ENCODE measurements around the gene C1orf87.
A peak's percentile ranks its signal among the peaks of the same experiment; 100 is the strongest.

C1orf87 gene

DNA sequence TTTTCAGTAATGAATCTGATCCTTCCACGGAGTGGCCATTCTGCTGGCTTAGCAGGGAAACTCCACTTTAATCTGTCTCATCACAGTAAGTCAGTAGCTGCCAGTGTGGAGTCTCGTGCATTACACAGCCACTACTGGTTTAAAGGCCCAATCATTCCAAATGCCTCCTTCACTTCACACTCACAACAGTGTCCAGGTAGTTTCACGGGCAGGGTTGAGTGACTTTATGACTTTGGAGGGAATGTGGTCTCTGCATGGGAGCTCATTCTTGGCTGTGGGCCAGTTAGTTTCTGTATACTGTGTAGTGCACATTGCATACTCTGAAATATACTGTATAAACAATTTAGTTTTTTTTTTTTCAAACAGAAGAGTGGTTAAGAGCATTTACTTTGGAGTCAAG lies 34.6 kb upstream of the C1orf87 start:
- DNase-seq (ENCODE audit: low read depth), result peak; percentile 30
- no peak overlapping the region for H3K4me3 ChIP-seq (ENCODE audit: low read depth, low read length)
- TF ChIP-seq, protein P1, sequence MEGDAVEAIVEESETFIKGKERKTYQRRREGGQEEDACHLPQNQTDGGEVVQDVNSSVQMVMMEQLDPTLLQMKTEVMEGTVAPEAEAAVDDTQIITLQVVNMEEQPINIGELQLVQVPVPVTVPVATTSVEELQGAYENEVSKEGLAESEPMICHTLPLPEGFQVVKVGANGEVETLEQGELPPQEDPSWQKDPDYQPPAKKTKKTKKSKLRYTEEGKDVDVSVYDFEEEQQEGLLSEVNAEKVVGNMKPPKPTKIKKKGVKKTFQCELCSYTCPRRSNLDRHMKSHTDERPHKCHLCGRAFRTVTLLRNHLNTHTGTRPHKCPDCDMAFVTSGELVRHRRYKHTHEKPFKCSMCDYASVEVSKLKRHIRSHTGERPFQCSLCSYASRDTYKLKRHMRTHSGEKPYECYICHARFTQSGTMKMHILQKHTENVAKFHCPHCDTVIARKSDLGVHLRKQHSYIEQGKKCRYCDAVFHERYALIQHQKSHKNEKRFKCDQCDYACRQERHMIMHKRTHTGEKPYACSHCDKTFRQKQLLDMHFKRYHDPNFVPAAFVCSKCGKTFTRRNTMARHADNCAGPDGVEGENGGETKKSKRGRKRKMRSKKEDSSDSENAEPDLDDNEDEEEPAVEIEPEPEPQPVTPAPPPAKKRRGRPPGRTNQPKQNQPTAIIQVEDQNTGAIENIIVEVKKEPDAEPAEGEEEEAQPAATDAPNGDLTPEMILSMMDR (conservative IDR thresholded peaks at IDR 0.05; ENCODE audit: low read depth, low read length), result no peak

DNA sequence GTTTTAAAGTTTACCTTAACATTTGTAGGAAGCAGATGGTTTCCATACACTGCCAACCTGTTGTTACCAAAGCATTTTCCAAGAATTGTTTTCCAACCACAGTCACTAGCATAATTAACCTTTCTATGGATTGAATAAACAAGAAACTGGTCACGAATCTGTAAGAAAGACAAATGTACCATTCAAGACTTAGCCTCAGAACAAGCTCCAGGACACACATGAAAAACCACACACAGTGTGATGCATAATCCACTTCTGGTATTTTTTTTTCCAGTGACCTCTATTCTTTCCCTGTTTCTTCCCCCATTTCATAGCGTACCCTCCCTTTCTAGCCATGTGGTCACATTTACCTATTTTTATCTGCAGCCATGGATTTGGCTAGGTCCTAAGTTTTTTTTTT lies 29.6 kb upstream of the C1orf87 start:
- H3K4me3 ChIP-seq (ENCODE audit: low read depth, low read length), result no peak overlapping the region
- DNase-seq (ENCODE audit: low read depth), result no peak
- TF ChIP-seq, protein P1 (conservative IDR thresholded peaks at IDR 0.05; ENCODE audit: low read depth, low read length), result no peak

DNA sequence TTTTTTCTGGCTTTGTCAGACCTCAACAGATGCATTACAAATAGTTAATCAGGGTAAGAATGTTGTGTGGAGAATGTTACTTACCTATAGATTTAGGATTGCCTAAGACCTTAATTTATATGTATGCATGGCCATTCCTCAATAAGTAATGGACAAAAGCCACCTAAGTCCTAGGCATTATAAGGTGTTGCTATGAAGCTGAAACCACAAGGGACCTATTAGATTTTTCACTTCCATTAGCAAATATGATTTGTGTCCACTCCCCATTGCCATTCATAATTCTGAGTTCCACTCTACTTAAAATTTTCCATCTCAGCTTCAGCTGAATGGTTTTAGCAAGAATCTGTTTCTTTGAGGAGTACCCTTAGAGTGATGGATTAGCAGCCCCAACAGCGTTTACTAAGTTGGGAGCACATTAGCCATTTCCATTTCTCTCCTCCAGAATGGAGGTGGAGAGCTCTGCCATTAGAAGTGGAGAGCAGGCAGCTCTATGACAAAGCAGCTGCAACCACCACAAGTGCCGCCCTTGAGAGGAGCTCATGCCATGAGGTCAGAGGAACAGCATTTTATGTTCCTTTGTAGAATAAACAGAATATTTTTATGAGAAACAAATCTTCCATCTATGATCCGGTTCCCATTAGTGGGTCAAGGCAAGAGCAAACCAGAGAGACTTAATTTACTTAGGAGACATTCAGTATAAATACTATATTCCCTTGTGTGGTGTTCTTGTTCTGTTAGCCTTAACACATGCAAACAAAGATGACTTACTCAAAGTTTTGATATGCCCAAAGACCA lies 28.9 kb upstream of the C1orf87 start:
- TF ChIP-seq, protein P1 (conservative IDR thresholded peaks at IDR 0.05; ENCODE audit: low read depth, low read length), result no peak
- no peak for DNase-seq (ENCODE audit: low read depth)
- no peak overlapping the region for H3K4me3 ChIP-seq (ENCODE audit: low read depth, low read length)

DNA sequence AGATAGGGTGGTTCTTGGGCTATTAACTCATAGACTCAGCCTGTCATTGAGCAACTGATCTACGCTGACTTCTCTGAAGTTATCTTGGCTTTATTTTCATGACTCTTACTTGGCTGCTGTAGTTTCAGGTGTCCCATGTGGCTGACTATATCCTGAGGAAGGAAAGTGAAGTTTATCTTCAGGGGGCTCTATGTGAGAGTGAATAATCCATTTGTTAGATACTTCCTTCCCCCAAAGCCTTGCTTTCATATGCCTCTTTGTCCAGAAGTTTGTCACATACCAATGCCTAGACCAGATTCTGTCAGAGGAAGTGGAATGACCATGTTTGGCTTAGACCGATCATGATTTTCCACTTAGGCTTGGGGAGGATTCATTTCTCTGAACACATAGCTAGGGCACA lies 27.9 kb upstream of the C1orf87 start:
- no peak overlapping the region for H3K4me3 ChIP-seq (ENCODE audit: low read depth, low read length)
- TF ChIP-seq, protein P1 (conservative IDR thresholded peaks at IDR 0.05; ENCODE audit: low read depth, low read length), result no peak
- no peak for DNase-seq (ENCODE audit: low read depth)

DNA sequence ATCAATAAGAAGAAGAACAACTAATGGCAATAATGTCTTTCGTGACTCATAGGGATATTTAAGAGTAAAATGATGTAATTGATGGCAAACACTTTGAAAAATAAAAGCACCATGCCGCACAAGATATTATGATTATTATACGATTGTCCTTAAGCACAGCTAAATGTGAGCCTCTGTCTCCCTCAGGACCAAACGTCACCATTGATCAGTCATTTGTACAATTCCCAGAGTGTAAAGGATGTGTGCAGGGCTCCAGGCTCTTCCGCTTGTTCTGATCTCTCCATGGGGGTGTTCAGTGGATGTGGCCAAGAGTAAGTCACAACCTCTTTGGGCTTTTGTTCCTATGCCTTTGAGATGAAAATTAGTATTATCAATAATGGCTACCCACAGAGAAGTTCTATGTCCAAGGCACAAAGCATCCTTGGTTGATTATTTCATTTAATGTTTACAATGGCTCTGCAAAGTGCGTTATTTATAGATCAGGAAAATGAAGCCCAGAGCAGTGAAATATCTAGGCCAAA lies 17.7 kb upstream of the C1orf87 start:
- no peak overlapping the region for H3K4me3 ChIP-seq (ENCODE audit: low read depth, low read length)
- TF ChIP-seq, protein P1 (conservative IDR thresholded peaks at IDR 0.05; ENCODE audit: low read depth, low read length), result no peak
- DNase-seq (ENCODE audit: low read depth), result no peak

DNA sequence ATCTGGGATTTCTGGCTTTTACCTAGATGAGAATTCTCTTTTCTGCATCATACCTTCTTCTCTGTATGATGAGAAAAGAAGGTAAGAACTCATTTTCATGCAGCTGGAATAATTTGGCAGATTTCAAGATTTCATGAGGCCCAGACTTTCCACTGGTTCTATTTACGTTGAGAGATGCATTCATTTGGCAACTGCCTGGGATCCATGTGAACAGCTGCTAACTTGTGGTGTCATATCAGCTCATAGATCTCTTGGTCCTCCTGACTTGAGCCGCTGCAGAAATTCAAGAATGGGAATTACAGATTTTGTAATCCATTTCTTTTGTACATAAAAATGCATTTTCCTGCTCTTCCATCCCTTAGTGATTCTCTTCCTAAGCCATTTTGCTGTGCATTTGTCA lies 17.1 kb upstream of the C1orf87 start:
- TF ChIP-seq, protein P1 (conservative IDR thresholded peaks at IDR 0.05; ENCODE audit: low read depth, low read length), result no peak
- H3K4me3 ChIP-seq (ENCODE audit: low read depth, low read length), result no peak overlapping the region
- no peak for DNase-seq (ENCODE audit: low read depth)
